ENCODE results near the gene MIA3. TPM values are rescaled to one million over a fixed set of nuclear protein-coding genes. Genes with fewer than 3 reads are reported as not detected.
A peak's percentile ranks its signal among the peaks of the same experiment; 100 is the strongest.

The MIA3 gene
- 10 to 100 TPM; 29.9 to 62.3 (median 46.1) TPM for total RNA-seq

GRCh38 chr1:222618001-222618879, at the start of gene MIA3:
TSS of gene MIA3 (plus strand) at chr1:222618097. CDS start at chr1:222618111, 14 bp downstream.
- DNase-seq (ENCODE audit: low spot score in 2 of 2): peak; percentile 91 to 93
- Histone ChIP-seq H3K27me3 (peaks cover 9% of the 10 kb centered on the region), H3K9me3 (no peaks in the 10 kb centered on the region), H3K4me1 (peaks cover 21% of the 10 kb centered on the region), H3K27ac (peak within 1 kb of the TSS; percentile 85), H3K4me3 (peak within 1 kb of the TSS; percentile 83), H3K36me3 (peaks cover 2% of the 10 kb centered on the region)
- TF ChIP-seq CTCF (IDR thresholded peaks at IDR 0.05) (no peak), POLR2A (IDR thresholded peaks at IDR 0.05) (peak in 1 of 2 donors; percentile 34)
- under 1% methylated on average over 35 of the region's 81 CpGs for WGBS

GRCh38 chr1:222570837-222571236, 47.1 kb upstream of the MIA3 start:
- no peaks in the 10 kb centered on the region for H3K4me1 ChIP-seq
- H3K27me3 ChIP-seq: no peaks in the 10 kb centered on the region
- H3K9me3 ChIP-seq: no peaks in the 10 kb centered on the region
- H3K36me3 ChIP-seq: peaks cover 17% of the 10 kb centered on the region
- no peak overlapping the region for H3K27ac ChIP-seq
- no peak for TF ChIP-seq POLR2A (IDR thresholded peaks at IDR 0.05)
- no peak for TF ChIP-seq CTCF (IDR thresholded peaks at IDR 0.05)
- no peak for TF ChIP-seq EP300 (IDR thresholded peaks at IDR 0.05)
- no peak for TF ChIP-seq POLR2AphosphoS5 (IDR thresholded peaks at IDR 0.05)
- DNase-seq (ENCODE audit: low spot score in 2 of 2): no peak
- 93% methylated on average over 1 of the region's 1 CpG for WGBS
- H3K4me3 ChIP-seq: no peak overlapping the region

GRCh38 chr1:222579316-222579715, 38.6 kb upstream of the MIA3 start:
- WGBS: 96% methylated on average over 3 of the region's 3 CpGs
- Histone ChIP-seq H3K27ac (no peak overlapping the region), H3K4me1 (no peaks in the 10 kb centered on the region), H3K9me3 (no peaks in the 10 kb centered on the region), H3K4me3 (no peak overlapping the region), H3K36me3 (peaks cover 17% of the 10 kb centered on the region), H3K27me3 (no peaks in the 10 kb centered on the region)
- TF ChIP-seq CTCF (IDR thresholded peaks at IDR 0.05) (no peak), POLR2A (IDR thresholded peaks at IDR 0.05) (no peak), EP300 (IDR thresholded peaks at IDR 0.05) (no peak), POLR2AphosphoS5 (IDR thresholded peaks at IDR 0.05) (no peak)
- DNase-seq (ENCODE audit: low spot score in 2 of 2): no peak

- TF ChIP-seq POLR2AphosphoS5 (IDR thresholded peaks at IDR 0.05) (no peak), CTCF (IDR thresholded peaks at IDR 0.05) (no peak), EP300 (IDR thresholded peaks at IDR 0.05) (no peak), POLR2A (IDR thresholded peaks at IDR 0.05) (no peak)
- no peak overlapping the region for H3K27ac ChIP-seq
- peaks cover 11% of the 10 kb centered on the region for H3K36me3 ChIP-seq
Measured at GRCh38 chr1:222582099-222582774, 35.7 kb upstream of the MIA3 start.

GRCh38 chr1:222583079-222583478, 34.8 kb upstream of the MIA3 start:
- DNase-seq (ENCODE audit: low spot score in 2 of 2): no peak
- Histone ChIP-seq H3K4me1 (no peaks in the 10 kb centered on the region), H3K4me3 (no peak overlapping the region), H3K36me3 (peaks cover 15% of the 10 kb centered on the region), H3K27me3 (no peaks in the 10 kb centered on the region), H3K9me3 (no peaks in the 10 kb centered on the region), H3K27ac (no peak overlapping the region)
- no peak for TF ChIP-seq POLR2A (IDR thresholded peaks at IDR 0.05)
- no peak for TF ChIP-seq CTCF (IDR thresholded peaks at IDR 0.05)
- TF ChIP-seq POLR2AphosphoS5 (IDR thresholded peaks at IDR 0.05): no peak
- no peak for TF ChIP-seq EP300 (IDR thresholded peaks at IDR 0.05)
- WGBS: 92% methylated on average over 5 of the region's 5 CpGs

More at GRCh38 chr1:222582099-222582774, 35.7 kb upstream of the MIA3 start:
- no peak overlapping the region for H3K4me3 ChIP-seq
- H3K27me3 ChIP-seq: no peaks in the 10 kb centered on the region
- no peaks in the 10 kb centered on the region for H3K4me1 ChIP-seq
- WGBS: 78% methylated on average over 4 of the region's 4 CpGs
- H3K9me3 ChIP-seq: no peaks in the 10 kb centered on the region
- no peak for DNase-seq (ENCODE audit: low spot score in 2 of 2)
